HEK293 (cell line): ENCODE measurements around the gene TBX10.

Source experiments
- CTCF ChIA-PET: fragments of 350-600 bp; formaldehyde crosslinking; extraction: SDS; loops from one replicate; lab custom pipeline; 2021; ENCODE audit warnings: antibody characterized with exemption; lab: Yijun Ruan, JAX
- POLR2A ChIA-PET: fragments of 300-600 bp; formaldehyde crosslinking; extraction: SDS; loops from one replicate; lab custom pipeline; 2020; ENCODE audit warnings: antibody characterized with exemption, inconsistent platforms; lab: Yijun Ruan, JAX
- H3K27ac ChIP-seq: fragments of 200-500 bp; sonication (Bioruptor generic); 2 replicates; pipeline ENCODE4 v1.5.1; 2014; ENCODE audit warnings: low read depth, low read length, control low read depth, inconsistent platforms; ENCODE audit errors: extremely low read depth
- H3K36me3 ChIP-seq, 2 experiments: fragments of 200-500 bp in 1 of 2; sonication (Bioruptor generic) in 1 of 2; 1 replicate in 1 of 2; 2 replicates in 1 of 2; pipeline ENCODE4 v1.5.1; 2014 to 2017; ENCODE audit warnings: inconsistent platforms in 2 of 2, low read length in 2 of 2; ENCODE audit not compliant: control insufficient read depth in 2 of 2, insufficient read depth in 1 of 2
- H3K4me1 ChIP-seq: fragments of 200-500 bp; sonication (Bioruptor generic); 2 replicates; pipeline ENCODE4 v1.5.1; 2014; ENCODE audit warnings: mild to moderate bottlenecking, low read length, inconsistent platforms; ENCODE audit not compliant: control insufficient read depth, insufficient read depth
- H3K4me3 ChIP-seq: 2 replicates; pipeline ENCODE4 v1.5.1; 2011; ENCODE audit warnings: low read depth, mild to moderate bottlenecking, control low read depth, low read length, moderate library complexity
- H3K9me3 ChIP-seq: fragments of 200-500 bp; sonication (Bioruptor generic); 2 replicates; pipeline ENCODE4 v1.5.1; 2014; ENCODE audit warnings: low read depth, low read length, inconsistent platforms; ENCODE audit not compliant: control insufficient read depth, insufficient read depth
- BCL11A ChIP-seq: fragments of 450-650 bp; formaldehyde crosslinking; IDR thresholded peaks from 2 replicates; pipeline ENCODE4 v1.5.1; 2016; ENCODE audit warnings: low read depth, missing biosample characterization, missing genetic modification characterization
- FEZF1 ChIP-seq: fragments of 450-650 bp; formaldehyde crosslinking; IDR thresholded peaks from 2 replicates; pipeline ENCODE4 v1.5.1; 2016; ENCODE audit warnings: missing biosample characterization, missing genetic modification characterization
- GLIS1 ChIP-seq: fragments of 450-650 bp; formaldehyde crosslinking; IDR thresholded peaks from 2 replicates; pipeline ENCODE4 v1.5.1; 2016; ENCODE audit warnings: missing biosample characterization, missing genetic modification characterization
- GLIS2 ChIP-seq: fragments of 450-650 bp; formaldehyde crosslinking; IDR thresholded peaks from 2 replicates; pipeline ENCODE4 v1.5.1; 2016; ENCODE audit warnings: missing biosample characterization, missing genetic modification characterization
- HOXA7 ChIP-seq: sonication (generic); formaldehyde crosslinking; IDR thresholded peaks from 2 replicates; pipeline ENCODE4 v1.8.1; 2022; ENCODE audit warnings: missing genetic modification reagents, borderline replicate concordance
- KLF8 ChIP-seq: fragments of 450-650 bp; formaldehyde crosslinking; IDR thresholded peaks from 2 replicates; pipeline ENCODE4 v1.5.1; 2016; ENCODE audit warnings: missing biosample characterization, missing genetic modification characterization
- YY1 ChIP-seq: fragments of 450-650 bp; formaldehyde crosslinking; IDR thresholded peaks from 2 replicates; pipeline ENCODE4 v1.5.1; 2018; ENCODE audit warnings: missing biosample characterization, missing genetic modification characterization
- ZFP69B ChIP-seq: fragments of 450-650 bp; formaldehyde crosslinking; IDR thresholded peaks from 2 replicates; pipeline ENCODE4 v1.5.1; 2016; ENCODE audit warnings: missing biosample characterization, missing genetic modification characterization
- ZNF133 ChIP-seq: fragments of 450-650 bp; formaldehyde crosslinking; IDR thresholded peaks from 2 replicates; pipeline ENCODE4 v1.5.1; 2016; ENCODE audit warnings: missing biosample characterization, missing genetic modification characterization
- ZNF169 ChIP-seq: fragments of 450-650 bp; formaldehyde crosslinking; IDR thresholded peaks from 2 replicates; pipeline ENCODE4 v1.5.1; 2016; ENCODE audit warnings: missing biosample characterization, missing genetic modification characterization
- ZNF221 ChIP-seq: fragments of 450-650 bp; formaldehyde crosslinking; IDR thresholded peaks from 2 replicates; pipeline ENCODE4 v1.5.1; 2017; ENCODE audit warnings: missing biosample characterization, missing genetic modification characterization, borderline replicate concordance
- ZNF24 ChIP-seq: fragments of 450-650 bp; formaldehyde crosslinking; IDR thresholded peaks from 2 replicates; pipeline ENCODE4 v1.5.1; 2016; ENCODE audit warnings: missing biosample characterization, missing genetic modification characterization
- ZNF350 ChIP-seq: fragments of 450-650 bp; formaldehyde crosslinking; IDR thresholded peaks from 2 replicates; pipeline ENCODE4 v1.5.0; 2017; ENCODE audit warnings: missing biosample characterization, mild to moderate bottlenecking, missing genetic modification characterization
- ZNF37A ChIP-seq: fragments of 450-650 bp; IDR thresholded peaks from 2 replicates; pipeline ENCODE4 v1.5.1; 2018; ENCODE audit warnings: missing biosample characterization, missing genetic modification characterization
- ZNF600 ChIP-seq: fragments of 450-650 bp; formaldehyde crosslinking; IDR thresholded peaks from 2 replicates; pipeline ENCODE4 v1.5.1; 2016; ENCODE audit warnings: missing biosample characterization, missing genetic modification characterization
- ZNF654 ChIP-seq: fragments of 450-650 bp; formaldehyde crosslinking; IDR thresholded peaks from 2 replicates; pipeline ENCODE4 v1.5.1; 2016; ENCODE audit warnings: low read depth, missing biosample characterization, missing genetic modification characterization
- ZNF76 ChIP-seq: fragments of 450-650 bp; formaldehyde crosslinking; IDR thresholded peaks from 2 replicates; pipeline ENCODE4; 2016; ENCODE audit warnings: low read depth, missing biosample characterization, missing genetic modification characterization, borderline replicate concordance
- ZNF792 ChIP-seq: fragments of 450-650 bp; formaldehyde crosslinking; IDR thresholded peaks from 2 replicates; pipeline ENCODE4 v1.5.1; 2016; ENCODE audit warnings: missing biosample characterization, missing genetic modification characterization
- ZXDB ChIP-seq: fragments of 450-650 bp; formaldehyde crosslinking; IDR thresholded peaks from 2 replicates; pipeline ENCODE4 v1.5.1; 2016; ENCODE audit warnings: missing biosample characterization, missing genetic modification characterization
- TF ChIP-seq, protein P1 (sequence below): fragments of 450-650 bp; formaldehyde crosslinking; IDR thresholded peaks from 2 replicates; pipeline ENCODE4 v1.5.1; 2017; ENCODE audit warnings: missing biosample characterization, missing genetic modification characterization
- TF ChIP-seq, protein P2 (sequence below): fragments of 450-650 bp; formaldehyde crosslinking; conservative IDR thresholded peaks from 2 replicates; pipeline ENCODE4 v1.5.1; 2016; ENCODE audit warnings: low read depth, missing biosample characterization, missing genetic modification characterization
- TF ChIP-seq, protein P3 (sequence below): fragments of 450-650 bp; formaldehyde crosslinking; IDR thresholded peaks from 2 replicates; pipeline ENCODE4 v1.5.1; 2016; ENCODE audit warnings: missing biosample characterization, missing genetic modification characterization
- TF ChIP-seq, protein P4 (sequence below): fragments of 450-650 bp; IDR thresholded peaks from 2 replicates; pipeline ENCODE4 v1.5.1; 2018; ENCODE audit warnings: missing biosample characterization, missing genetic modification characterization
- TF ChIP-seq, protein P5 (sequence below): fragments of 450-650 bp; formaldehyde crosslinking; IDR thresholded peaks from 2 replicates; pipeline ENCODE4 v1.5.1; 2016; ENCODE audit warnings: missing biosample characterization, missing genetic modification characterization

The TBX10 gene

DNA sequence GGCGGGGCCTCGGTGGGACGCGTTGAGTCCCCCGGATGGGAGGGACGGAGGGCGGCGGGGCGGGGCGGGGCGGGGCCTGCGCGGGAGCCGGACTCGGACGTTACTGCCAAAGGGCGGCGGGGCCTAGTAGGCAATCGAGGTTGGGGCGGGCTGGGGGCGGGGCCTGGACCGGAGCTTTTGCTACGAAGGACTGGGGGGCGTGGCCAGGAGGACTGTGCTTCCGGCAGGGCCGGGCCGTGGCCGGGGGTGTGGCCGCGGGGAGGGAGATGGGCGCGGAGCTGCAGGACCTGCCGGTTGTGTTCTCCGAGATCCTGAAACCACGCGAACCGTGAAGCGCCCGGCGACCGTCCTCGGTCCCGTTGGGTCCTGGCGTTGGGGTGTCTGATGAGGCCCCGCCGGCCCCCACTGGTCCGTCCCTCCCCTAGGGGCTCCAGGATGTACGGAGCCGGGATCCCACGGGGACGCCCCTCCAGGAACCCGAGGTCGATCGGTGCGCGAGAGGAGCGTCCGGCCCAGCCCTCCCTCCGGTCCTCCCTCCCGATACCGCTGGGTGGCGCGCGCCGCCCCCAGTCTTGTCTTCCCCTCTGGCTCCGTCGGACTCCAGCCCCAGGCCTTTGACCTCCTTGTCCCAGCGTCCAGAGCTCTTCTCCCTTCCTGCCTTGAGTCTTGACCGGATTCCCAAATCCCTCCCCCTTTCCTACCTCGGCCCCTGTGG is 9.2 kb downstream of the TBX10 start:
- Histone ChIP-seq H3K9me3 (no peaks in the 10 kb centered on the region), H3K4me1 (no peaks in the 10 kb centered on the region), H3K27ac (no peak overlapping the region), H3K4me3 (peak overlapping the region; percentile 70), H3K36me3 (no peaks in the 10 kb centered on the region)
- CTCF ChIA-PET = interaction anchor here (0.6 to 4.9 kb wide), 22 partner anchors 9 to 600 kb away, joined by 3 to 53 read pairs (median 4); partner anchors contain the start of gene TBX10
- POLR2A ChIA-PET = interaction anchor here (0.6 to 1.2 kb wide), 9 partner anchors 14 to 1501 kb away, joined by 3 to 9 read pairs (median 3); partner anchors contain the start of gene PPP1CA
- no peak for TF ChIP-seq ZNF169 (tag by site-specific recombination)
- TF ChIP-seq ZNF792 (tag by site-specific recombination) = no peak
- peak; percentile 83 for TF ChIP-seq GLIS2 (tag by site-specific recombination)
- 0 out of 2 replicates have a peak, but pooled peaks have one; percentile 26 for TF ChIP-seq ZNF76 (tag by site-specific recombination)
- TF ChIP-seq, protein P1, sequence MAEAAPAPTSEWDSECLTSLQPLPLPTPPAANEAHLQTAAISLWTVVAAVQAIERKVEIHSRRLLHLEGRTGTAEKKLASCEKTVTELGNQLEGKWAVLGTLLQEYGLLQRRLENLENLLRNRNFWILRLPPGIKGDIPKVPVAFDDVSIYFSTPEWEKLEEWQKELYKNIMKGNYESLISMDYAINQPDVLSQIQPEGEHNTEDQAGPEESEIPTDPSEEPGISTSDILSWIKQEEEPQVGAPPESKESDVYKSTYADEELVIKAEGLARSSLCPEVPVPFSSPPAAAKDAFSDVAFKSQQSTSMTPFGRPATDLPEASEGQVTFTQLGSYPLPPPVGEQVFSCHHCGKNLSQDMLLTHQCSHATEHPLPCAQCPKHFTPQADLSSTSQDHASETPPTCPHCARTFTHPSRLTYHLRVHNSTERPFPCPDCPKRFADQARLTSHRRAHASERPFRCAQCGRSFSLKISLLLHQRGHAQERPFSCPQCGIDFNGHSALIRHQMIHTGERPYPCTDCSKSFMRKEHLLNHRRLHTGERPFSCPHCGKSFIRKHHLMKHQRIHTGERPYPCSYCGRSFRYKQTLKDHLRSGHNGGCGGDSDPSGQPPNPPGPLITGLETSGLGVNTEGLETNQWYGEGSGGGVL (tag by site-specific recombination) = no peak
- TF ChIP-seq ZNF600 (tag by site-specific recombination) = peak; percentile 88
- 0 out of 2 replicates have a peak, but pooled peaks have one; percentile 29 for TF ChIP-seq ZFP69B
- TF ChIP-seq ZNF350 (tag by site-specific recombination) = no peak
- no peak for TF ChIP-seq YY1 (tag by site-specific recombination)
- TF ChIP-seq, protein P2, sequence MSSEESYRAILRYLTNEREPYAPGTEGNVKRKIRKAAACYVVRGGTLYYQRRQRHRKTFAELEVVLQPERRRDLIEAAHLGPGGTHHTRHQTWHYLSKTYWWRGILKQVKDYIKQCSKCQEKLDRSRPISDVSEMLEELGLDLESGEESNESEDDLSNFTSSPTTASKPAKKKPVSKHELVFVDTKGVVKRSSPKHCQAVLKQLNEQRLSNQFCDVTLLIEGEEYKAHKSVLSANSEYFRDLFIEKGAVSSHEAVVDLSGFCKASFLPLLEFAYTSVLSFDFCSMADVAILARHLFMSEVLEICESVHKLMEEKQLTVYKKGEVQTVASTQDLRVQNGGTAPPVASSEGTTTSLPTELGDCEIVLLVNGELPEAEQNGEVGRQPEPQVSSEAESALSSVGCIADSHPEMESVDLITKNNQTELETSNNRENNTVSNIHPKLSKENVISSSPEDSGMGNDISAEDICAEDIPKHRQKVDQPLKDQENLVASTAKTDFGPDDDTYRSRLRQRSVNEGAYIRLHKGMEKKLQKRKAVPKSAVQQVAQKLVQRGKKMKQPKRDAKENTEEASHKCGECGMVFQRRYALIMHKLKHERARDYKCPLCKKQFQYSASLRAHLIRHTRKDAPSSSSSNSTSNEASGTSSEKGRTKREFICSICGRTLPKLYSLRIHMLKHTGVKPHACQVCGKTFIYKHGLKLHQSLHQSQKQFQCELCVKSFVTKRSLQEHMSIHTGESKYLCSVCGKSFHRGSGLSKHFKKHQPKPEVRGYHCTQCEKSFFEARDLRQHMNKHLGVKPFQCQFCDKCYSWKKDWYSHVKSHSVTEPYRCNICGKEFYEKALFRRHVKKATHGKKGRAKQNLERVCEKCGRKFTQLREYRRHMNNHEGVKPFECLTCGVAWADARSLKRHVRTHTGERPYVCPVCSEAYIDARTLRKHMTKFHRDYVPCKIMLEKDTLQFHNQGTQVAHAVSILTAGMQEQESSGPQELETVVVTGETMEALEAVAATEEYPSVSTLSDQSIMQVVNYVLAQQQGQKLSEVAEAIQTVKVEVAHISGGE = peak; percentile 83
- no peak for TF ChIP-seq HOXA7 (CRISPR knock-in tag)
- 0 out of 2 replicates have a peak, but pooled peaks have one; percentile 34 for TF ChIP-seq GLIS1 (tag by site-specific recombination)
- TF ChIP-seq ZXDB (tag by site-specific recombination) = peak; percentile 96
- TF ChIP-seq FEZF1 = no peak
- TF ChIP-seq, protein P3, sequence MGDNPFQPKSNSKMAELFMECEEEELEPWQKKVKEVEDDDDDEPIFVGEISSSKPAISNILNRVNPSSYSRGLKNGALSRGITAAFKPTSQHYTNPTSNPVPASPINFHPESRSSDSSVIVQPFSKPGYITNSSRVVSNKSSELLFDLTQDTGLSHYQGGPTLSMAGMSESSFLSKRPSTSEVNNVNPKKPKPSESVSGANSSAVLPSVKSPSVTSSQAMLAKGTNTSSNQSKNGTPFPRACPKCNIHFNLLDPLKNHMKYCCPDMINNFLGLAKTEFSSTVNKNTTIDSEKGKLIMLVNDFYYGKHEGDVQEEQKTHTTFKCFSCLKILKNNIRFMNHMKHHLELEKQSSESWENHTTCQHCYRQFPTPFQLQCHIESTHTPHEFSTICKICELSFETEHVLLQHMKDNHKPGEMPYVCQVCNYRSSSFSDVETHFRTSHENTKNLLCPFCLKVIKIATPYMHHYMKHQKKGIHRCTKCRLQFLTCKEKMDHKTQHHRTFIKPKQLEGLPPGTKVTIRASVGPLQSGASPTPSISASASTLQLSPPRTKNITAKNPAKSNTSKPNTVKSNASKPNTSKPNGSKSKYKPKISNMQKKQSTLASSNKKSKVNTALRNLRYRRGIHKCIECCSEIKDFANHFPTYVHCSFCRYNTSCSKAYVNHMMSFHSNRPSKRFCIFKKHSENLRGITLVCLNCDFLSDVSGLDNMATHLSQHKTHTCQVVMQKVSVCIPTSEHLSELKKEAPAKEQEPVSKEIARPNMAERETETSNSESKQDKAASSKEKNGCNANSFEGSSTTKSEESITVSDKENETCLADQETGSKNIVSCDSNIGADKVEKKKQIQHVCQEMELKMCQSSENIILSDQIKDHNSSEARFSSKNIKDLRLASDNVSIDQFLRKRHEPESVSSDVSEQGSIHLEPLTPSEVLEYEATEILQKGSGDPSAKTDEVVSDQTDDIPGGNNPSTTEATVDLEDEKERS (tag by site-specific recombination) = no peak
- TF ChIP-seq ZNF133 = no peak
- TF ChIP-seq, protein P4, sequence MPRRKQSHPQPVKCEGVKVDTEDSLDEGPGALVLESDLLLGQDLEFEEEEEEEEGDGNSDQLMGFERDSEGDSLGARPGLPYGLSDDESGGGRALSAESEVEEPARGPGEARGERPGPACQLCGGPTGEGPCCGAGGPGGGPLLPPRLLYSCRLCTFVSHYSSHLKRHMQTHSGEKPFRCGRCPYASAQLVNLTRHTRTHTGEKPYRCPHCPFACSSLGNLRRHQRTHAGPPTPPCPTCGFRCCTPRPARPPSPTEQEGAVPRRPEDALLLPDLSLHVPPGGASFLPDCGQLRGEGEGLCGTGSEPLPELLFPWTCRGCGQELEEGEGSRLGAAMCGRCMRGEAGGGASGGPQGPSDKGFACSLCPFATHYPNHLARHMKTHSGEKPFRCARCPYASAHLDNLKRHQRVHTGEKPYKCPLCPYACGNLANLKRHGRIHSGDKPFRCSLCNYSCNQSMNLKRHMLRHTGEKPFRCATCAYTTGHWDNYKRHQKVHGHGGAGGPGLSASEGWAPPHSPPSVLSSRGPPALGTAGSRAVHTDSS = no peak
- TF ChIP-seq KLF8 (tag by site-specific recombination) = peak; percentile 65; the same call in 1 of the 2 replicates
- TF ChIP-seq ZNF37A (tag by site-specific recombination) = no peak
- TF ChIP-seq, protein P5, sequence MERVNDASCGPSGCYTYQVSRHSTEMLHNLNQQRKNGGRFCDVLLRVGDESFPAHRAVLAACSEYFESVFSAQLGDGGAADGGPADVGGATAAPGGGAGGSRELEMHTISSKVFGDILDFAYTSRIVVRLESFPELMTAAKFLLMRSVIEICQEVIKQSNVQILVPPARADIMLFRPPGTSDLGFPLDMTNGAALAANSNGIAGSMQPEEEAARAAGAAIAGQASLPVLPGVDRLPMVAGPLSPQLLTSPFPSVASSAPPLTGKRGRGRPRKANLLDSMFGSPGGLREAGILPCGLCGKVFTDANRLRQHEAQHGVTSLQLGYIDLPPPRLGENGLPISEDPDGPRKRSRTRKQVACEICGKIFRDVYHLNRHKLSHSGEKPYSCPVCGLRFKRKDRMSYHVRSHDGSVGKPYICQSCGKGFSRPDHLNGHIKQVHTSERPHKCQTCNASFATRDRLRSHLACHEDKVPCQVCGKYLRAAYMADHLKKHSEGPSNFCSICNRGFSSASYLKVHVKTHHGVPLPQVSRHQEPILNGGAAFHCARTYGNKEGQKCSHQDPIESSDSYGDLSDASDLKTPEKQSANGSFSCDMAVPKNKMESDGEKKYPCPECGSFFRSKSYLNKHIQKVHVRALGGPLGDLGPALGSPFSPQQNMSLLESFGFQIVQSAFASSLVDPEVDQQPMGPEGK = peak; percentile 39
- TF ChIP-seq ZNF654 (tag by site-specific recombination) = peak; percentile 48
- TF ChIP-seq ZNF221 (tag by site-specific recombination) = no peak
- TF ChIP-seq ZNF24 (tag by site-specific recombination) = peak; percentile 45; the same call in 1 of the 2 replicates
- peak; percentile 72 for TF ChIP-seq BCL11A (tag by site-specific recombination)
